GM19438 (cell line): Measurements from ENCODE around the gene MAG.
"Not testable (repeated sequence)": the region's sequence is repeated elsewhere in the genome, so short reads cannot be mapped to it uniquely, and the experiment has no call there.

ENCODE experiments used
- ATAC-seq: cut with Tn5 transposase; IDR thresholded peaks from one replicate; pipeline ENCODE4 v1.9.1; 2021; ENCODE audit warnings: low read depth; ENCODE audit not compliant: unreplicated experiment

Gene MAG

GRCh38 chr19:35279985-35280821 is 11.8 kb upstream of the MAG start:
- no peak for ATAC-seq

DNA sequence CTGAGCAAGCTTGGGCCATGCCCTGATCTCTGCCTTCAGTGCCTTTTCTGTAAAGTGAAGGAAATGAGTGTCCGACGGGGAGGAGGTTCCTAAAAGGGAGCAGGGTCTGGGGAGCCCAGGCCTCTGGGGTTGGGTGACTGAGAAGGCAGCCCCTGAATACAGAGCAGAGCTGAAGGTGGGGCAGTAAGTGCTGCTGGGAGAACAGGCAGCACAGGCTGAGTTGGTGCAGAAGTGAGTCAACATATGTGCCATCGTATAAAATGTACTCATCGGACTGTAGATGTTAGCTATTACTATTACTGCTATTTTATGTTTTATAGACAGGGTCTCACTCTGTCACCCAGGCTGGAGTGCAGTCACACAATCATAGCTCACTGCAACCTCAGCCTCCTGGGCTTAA is 10.7 kb upstream of the MAG start:
- no peak for ATAC-seq

DNA sequence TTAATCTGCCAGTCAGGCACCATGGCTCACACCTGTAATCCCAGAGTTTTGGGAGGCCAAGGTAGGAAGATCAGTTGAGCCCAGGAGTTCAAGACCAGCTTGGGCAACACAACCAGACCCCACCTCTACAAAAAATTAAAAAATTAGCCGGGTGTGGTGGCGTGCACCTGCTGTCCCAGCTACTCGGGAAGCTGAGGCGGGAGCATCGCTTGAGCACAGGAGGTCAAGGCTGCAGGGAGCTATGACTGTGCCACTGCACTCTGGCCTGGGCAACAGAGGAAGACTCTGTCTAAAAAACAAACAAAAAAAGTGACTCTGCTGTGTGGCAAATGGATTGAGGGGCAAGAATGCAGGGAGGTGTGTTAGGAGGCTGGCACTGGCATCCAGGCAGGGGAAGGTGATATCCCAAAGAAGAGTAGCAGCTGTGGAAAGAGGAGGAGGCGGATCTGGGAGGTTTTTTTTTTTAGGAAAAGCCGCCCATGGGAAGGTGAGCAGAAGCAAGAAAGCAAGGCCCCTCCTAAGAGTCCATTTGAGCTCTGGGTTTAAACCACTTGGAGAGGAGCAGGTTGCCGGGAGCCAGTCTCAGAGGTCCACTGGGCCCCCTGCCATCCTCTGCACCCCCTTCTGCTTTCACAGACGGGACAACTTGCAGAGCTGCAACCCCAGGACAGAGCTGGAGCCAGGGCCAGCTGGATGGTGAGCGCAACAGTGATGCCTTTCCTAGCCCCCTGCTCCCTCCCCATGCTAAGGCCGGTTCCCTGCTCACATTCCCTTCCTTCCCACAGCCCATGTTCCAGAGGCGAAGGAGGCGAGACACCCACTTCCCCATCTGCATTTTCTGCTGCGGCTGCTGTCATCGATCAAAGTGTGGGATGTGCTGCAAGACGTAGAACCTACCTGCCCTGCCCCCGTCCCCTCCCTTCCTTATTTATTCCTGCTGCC is 7.5 kb upstream of the MAG start:
- ATAC-seq, result no peak

DNA sequence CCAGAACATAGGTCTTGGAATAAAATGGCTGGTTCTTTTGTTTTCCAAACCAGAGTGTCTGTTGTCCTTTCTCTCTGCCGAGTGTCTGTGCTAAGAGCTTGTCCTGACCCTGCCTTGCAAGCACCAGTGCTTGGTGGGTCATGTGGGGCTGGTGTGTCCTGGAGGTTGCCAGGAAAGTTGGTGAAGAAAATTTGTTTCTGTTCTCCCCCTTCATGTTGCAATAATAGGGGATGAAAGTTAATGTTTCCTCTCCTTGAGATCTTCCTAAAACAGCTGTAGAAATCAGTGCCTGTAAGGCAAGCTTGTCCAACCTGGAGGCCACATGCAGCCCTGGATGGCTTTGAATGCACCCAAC is 6.9 kb upstream of the MAG start:
- no peak for ATAC-seq

GRCh38 chr19:35285465-35285864 is 6.5 kb upstream of the MAG start:
- ATAC-seq, result not testable (repeated sequence)

- not testable (repeated sequence) for ATAC-seq
These were observed 5.9 kb upstream of the MAG start for GRCh38 chr19:35286101-35286500.

- ATAC-seq, result no peak
These were observed 4.2 kb upstream of the MAG start for GRCh38 chr19:35287713-35288112.

- no peak for ATAC-seq
These were observed 3.6 kb upstream of the MAG start for GRCh38 chr19:35288331-35288730.

GRCh38 chr19:35288906-35289305 is 3.1 kb upstream of the MAG start:
- ATAC-seq, result no peak

GRCh38 chr19:35290381-35291127 is 1.4 kb upstream of the MAG start:
- ATAC-seq, result no peak

DNA sequence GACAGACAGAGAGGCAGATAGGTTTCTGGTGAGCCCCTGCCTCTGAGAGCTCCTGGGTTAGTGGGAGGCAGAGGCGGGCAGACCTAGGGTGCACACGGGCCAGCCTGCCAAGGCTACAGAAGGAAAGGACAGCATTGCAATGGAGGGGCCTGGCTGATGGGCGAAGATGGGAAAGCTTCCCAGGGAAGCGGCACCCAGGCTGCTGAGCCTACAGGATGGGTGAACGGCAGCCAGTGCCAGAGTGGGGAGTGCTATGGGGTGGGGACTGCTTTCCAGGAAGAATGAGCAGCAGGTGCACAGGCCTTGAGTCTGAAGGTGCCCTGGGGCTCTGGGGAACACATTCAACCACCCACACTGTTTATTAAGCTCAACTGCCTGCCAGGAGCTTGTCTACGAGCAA is 702 bp upstream of the MAG start:
- no peak for ATAC-seq

DNA sequence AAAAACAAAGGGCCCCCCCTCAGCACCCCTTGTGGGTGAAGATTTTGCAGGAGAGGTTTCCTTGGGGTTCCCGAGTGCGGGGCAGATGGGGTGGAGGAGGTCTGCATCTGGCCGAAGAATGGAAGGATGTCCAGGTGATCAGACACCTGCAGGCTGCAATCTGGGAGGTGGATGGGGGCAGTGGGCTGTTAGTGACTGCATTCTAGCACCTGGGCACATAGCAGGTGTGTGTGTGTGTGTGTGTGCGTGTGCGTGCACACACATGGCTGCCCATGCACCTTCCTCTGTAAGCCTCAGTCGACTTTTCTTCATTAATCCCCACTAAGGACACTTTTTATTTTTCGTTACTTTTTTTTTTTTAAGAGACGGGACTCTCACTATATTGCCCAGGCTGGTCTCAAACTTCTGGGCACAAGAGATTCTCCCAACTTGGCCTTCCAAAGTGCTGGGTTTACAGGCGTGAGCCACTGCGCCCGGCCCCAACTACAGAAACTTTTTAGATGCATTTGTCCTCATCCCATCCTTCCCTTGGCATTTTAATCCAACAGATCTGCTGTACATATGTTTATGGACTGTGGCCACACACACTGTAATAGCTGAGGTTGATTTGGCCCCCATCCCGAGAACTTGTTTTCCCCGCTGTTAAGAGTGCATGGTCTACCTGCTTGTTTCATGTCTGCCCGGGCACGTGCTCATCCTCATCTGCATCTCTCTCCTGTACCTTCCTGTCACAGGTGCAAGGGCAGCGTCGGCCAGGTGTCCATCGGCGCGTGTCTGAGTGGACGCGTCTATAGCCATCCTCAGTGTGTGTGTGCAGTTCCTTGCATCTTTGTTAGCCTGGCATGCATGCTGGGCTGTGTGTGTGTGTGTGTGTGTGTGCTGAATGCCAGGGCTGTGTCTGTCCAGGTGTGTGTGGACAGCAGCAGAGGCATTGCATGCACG is 731 bp downstream of the MAG start:
- ATAC-seq, result no peak

GRCh38 chr19:35293363-35293739 is 1.4 kb downstream of the MAG start:
- ATAC-seq, result no peak

GRCh38 chr19:35293808-35294207 is 1.8 kb downstream of the MAG start:
- no peak for ATAC-seq

DNA sequence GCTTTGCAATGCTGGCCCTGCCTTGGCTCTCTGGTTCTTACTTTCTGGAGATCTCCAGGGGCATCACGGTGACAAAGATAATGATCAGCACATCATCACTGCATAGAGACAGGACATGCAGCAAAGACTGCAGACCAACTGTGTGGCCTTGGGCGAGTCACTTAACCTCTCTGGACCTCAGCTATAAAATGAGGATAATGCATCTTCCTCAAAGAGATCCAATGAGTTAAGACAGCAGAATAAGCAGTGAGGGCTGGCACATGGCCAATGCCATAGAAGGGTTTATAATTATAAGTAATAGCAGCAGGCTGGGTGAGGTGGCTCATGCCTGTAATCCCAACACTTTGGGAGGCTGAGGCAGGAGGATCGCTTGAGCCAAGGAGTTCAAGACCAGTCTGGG is 2.4 kb downstream of the MAG start:
- no peak for ATAC-seq

DNA sequence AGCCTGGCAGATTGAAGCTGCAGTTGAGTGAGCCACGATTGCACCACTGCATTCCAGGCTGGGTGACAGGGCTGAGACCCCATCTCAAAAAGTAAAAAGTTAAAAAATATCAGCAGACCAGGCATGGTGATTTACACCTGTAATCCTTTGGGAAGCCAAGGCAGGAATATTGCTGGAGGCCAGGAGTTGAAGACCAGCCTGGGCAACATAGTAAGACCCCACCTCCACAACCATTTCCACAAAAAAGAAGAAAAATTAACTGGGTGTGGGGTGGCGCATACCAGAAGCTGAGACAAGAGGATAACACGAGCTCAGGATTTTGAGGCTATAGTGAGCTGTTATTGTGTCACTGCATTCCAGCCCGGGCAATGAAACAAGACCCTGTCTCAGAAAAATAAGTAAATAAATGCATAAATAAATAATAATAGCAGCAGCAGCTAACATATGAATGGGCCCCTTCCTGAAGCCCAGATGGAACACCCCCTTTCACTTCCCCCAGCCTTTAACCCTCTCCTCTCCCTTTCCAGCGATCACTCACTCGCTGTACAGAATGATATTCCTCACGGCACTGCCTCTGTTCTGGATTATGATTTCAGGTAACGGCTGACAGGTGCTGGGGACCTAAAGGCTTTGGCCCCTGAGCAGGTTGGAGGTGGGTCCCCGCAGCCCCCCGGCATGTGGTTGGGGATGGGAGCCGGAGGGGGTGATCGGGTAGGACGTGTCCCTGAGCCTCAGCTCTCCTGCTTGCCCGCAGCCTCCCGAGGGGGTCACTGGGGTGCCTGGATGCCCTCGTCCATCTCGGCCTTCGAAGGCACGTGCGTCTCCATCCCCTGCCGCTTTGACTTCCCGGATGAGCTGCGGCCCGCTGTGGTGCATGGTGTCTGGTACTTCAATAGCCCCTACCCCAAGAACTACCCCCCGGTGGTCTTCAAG is 3.2 kb downstream of the MAG start:
- no peak for ATAC-seq

GRCh38 chr19:35295792-35296462 is 4.0 kb downstream of the MAG start:
- no peak for ATAC-seq
